HG03108 (cell line): ENCODE measurements around the gene S100B.

ENCODE experiments used
- ATAC-seq: cut with Tn5 transposase; IDR thresholded peaks from one replicate; pipeline ENCODE4 v1.9.1; 2021; ENCODE audit warnings: moderate library complexity; ENCODE audit not compliant: unreplicated experiment

The S100B gene

GRCh38 chr21:46628868-46629267 lies 24.0 kb upstream of the S100B start:
- ATAC-seq = no peak

DNA sequence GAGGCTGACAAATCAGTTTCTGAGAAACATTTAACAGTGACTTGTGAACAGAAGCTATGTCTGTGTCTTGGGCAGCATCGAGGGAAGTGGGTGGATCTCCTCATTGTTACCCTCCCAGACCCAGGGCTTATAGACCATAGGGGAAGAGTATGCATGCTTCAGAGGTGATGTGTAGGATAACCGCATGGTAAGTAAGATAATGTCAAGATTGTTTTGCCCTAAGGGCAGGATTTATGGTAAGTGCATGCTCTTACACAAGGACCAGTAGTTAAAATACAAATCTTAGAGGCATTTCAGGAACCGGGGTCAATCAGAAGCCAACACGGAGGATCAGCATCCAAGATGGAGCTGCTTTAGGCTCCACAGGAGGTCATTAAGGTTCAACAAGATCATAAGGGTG lies 22.8 kb upstream of the S100B start:
- no peak for ATAC-seq

- no peak for ATAC-seq
Observed at GRCh38 chr21:46626975-46627501, 22.2 kb upstream of the S100B start.

GRCh38 chr21:46626536-46626935 lies 21.7 kb upstream of the S100B start:
- ATAC-seq = no peak

DNA sequence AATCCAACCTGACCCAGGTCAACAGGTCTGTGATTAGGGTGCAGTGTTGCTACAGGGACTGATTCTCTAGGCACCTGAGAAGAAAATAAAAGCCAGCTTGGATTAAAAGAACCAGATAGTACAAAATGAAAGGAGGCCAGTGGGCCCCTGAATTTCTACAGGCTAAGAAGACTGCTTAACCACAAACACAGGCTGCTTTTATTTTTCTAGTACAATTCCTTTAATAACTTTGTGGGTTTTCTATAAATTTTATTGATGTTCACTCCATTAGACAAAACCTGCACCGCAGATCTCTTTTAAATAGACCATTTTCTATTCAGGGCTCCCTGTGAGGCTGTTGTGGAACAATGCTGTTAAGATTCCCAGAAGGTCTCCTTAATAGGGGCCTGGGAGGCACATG lies 20.9 kb upstream of the S100B start:
- no peak for ATAC-seq

DNA sequence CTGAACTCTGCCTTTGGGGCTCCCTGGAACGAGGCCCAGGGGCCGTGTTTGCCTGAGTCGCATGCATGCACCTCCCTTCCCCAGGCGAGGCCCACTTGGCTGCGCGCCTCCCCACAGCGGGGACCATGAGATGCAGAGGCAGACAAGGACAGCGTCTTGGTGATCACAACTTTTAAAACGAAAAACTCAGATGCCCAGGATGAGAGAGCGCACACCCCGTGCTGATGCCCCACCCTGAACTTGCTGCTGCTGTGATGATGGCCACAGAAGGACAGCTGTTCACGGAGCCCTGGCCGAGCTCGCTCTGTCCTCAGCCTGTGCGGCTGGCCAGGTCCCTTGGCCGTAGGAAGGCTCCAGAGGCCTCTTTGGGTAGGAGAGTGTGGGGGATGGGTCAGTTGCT lies 19.2 kb upstream of the S100B start:
- ATAC-seq = no peak

GRCh38 chr21:46622226-46622625 lies 17.3 kb upstream of the S100B start:
- ATAC-seq = no peak

DNA sequence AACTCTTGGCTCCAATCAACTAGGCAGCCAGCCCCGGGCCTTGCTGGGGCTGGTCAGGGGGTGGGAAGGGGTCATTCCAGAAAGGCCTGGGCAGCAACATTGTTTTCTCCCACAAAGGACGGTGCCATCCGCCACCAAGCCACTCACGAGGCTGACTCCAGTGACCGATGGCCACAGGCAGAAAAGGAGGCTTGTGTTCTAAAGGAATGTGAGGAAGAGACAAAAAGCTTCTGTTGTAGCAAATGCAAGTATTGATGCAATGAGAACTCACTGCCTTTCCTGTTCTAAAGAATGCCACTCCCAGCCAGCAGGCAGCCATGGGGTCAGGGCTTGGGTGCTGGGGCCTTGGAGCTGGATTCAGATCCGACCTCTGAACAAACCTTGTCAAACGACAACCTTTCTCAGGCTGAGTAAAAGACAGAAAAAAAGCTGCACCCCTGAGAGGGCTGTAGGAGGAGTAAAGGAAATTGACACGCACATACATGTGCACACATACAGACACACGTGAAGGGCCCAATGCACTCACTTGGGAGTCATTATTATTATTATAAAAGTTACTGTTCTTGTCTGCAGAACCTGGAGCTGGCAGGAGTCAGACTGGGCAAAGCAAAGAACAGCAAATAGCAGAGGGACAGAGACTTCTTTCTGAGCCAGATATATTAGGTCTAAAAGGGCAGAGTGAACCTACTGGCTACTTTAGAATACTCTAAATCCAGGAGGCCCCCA lies 16.7 kb upstream of the S100B start:
- ATAC-seq = no peak

GRCh38 chr21:46620846-46621245 lies 16.0 kb upstream of the S100B start:
- ATAC-seq = no peak

GRCh38 chr21:46619846-46620245 lies 15.0 kb upstream of the S100B start:
- no peak for ATAC-seq

DNA sequence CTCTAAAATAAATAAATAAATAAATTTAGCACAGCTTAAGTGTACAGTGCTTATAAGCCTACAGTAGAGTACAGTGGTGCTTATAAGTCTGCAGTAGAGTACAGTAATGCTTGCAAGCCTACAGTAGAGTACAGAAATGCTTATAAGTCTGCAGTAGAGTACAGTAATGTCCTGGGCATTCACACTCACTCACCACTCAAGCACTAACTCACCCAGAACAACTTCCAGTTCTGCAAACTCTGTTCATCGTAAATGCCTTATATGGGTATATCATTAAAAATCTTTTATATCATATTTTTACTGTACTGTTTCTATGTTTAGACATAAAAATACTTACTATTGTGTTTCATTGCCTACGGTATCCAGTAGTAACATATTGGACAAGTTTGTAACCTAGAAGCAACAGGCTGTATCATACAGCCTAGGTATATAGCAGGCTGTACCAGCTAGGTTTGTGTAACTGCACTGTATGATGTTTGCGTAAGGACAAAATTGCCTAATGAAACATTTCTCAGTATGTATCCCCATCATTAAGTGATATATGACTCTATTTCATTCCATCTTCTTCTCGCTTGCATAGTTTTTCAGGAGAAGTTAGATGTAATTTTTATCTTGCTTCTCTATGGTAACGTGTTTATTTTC lies 14.0 kb upstream of the S100B start:
- ATAC-seq = no peak

GRCh38 chr21:46617267-46618051 lies 12.6 kb upstream of the S100B start:
- no peak for ATAC-seq

DNA sequence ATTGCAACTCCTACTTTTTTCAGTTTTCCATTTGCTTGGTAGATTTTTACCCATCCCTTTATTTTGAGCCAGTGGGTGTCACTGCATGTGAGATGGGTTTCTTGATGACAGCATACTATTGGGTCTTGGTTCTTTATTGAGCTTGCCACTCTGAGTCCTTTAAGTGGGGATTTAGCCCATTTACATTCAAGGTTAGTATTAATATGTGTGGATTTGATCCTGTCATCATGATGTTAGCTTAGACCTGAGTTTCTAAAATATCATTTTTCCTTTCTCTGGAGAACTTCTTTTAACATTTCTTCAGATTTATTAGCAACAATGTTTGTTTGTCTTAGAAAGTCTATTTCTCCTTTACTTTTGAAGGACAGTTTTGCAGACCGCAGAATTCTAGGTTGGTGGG lies 11.8 kb upstream of the S100B start:
- ATAC-seq = no peak

GRCh38 chr21:46616050-46616449 lies 11.2 kb upstream of the S100B start:
- no peak for ATAC-seq

- ATAC-seq = no peak
Observed at GRCh38 chr21:46613391-46613790, 8.5 kb upstream of the S100B start.

GRCh38 chr21:46610018-46610701 lies 5.3 kb upstream of the S100B start:
- no peak for ATAC-seq

- no peak for ATAC-seq
Observed at GRCh38 chr21:46608672-46609111, 3.8 kb upstream of the S100B start.

- no peak for ATAC-seq
Observed at GRCh38 chr21:46607636-46608035, 2.8 kb upstream of the S100B start.

DNA sequence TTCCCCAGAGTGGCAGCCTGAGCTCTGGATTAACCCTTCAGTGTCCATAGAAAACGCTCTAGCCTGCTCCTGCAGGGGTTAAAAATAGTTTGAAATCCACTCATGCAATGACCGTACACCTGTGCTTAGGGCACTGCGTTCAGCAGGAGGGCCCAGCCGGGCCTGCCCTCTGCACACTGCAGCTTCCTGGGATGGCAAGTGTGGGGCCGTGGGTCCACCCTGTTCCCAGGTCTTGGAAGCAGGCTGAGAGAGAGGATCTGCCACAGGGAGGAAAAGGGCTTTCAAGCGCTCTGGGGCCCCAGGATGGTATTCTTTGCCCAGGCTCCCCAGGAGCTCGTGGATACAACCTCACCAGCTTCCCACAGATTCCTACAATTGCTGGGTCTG lies 1.5 kb upstream of the S100B start:
- ATAC-seq = peak; percentile 15

GRCh38 chr21:46605767-46606426 lies 1.0 kb upstream of the S100B start:
- peak; percentile 50 for ATAC-seq
